GM23248 (cell line): ENCODE data around the gene CELSR1.

Experiments used
- EZH2 ChIP-seq: fragments of 200-600 bp; sonication (generic); IDR thresholded peaks from 2 replicates; pipeline ENCODE4 v1.6.1; 2018; ENCODE audit warnings: antibody characterized with exemption, mild to moderate bottlenecking; ENCODE audit not compliant: insufficient read depth, poor library complexity, severe bottlenecking
- EZH2phosphoT487 ChIP-seq: fragments of 200-600 bp; sonication (generic); IDR thresholded peaks from 2 replicates; pipeline ENCODE4 v1.6.1; 2018; ENCODE audit warnings: antibody characterized with exemption, moderate library complexity, mild to moderate bottlenecking, low read depth; ENCODE audit not compliant: insufficient read depth

DNA sequence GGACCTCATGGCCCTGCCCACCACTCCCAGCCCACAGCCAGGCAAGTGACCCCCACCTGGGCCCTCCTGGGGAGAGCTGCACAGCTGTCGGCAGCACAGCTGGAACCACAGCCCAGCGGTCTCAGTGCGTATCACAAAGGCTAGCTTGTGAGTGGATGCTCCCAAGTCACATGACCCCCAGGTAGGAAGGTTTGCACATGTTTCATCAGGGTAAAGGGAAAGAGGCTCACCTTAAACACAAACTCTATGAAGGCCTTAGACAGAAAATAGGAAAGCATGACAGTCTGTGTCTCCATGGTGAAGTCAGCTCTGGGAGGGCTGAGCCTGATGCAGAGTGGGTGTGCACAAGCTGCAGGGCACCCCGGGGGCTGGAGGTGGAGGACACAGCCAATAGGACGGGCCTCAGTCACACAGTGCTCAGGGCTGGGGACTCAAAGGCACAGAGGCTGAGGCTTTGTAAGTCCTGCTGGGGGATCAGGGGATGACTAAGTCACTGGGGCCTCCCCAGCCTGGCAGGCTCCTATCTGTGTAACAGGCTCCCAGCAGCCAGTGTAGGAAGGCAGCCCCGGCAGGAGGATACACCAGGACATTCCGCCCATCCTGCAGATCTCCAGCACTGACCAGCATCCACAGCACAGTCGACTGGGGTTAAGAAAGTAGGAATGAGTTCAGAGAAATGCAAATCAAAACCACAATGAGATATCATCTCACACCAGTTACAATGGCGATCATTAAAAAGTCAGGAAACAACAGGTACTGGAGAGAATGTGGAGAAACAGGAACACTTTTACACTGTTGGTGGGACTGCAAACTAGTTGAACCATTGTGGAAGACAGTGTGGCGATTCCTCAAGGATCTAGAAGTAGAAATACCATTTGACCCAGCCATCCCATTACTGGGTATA is 22.0 kb downstream of the CELSR1 start:
- TF ChIP-seq EZH2: no peak
- TF ChIP-seq EZH2phosphoT487: no peak
